Stimulated activated naive CD8-positive, alpha-beta T cell treated with anti-CD3 and anti-CD28 coated beads, Interleukin-15, amount 100 ng/mL, for 72 hours (primary cell): ENCODE results near the gene SAMD10.
"Not testable (repeated sequence)": the region's sequence is repeated elsewhere in the genome, so short reads cannot be mapped to it uniquely, and the experiment has no call there.

ENCODE experiments used
- ATAC-seq: fragments of 150-1000 bp; cut with Tn5 transposase; 2 replicates; pipeline ENCODE4 v1.10.0; 2021; ENCODE audit warnings: mild to moderate bottlenecking, moderate library complexity
- DNase-seq, 2 donors: peaks; one replicate each; pipeline ENCODE4 v3.0.0; 2021 to 2022
- H3K27ac Mint-ChIP-seq, 2 donors: one replicate each; pipeline ENCODE4 v1.8.0; 2022; ENCODE audit warnings: mild to moderate bottlenecking in 2 of 2, mixed read lengths in 2 of 2, moderate library complexity in 2 of 2
- H3K27me3 Mint-ChIP-seq: one replicate; pipeline ENCODE4 v1.8.0; 2022; ENCODE audit warnings: mixed read lengths
- H3K4me1 Mint-ChIP-seq: one replicate; pipeline ENCODE4 v1.8.0; 2022; ENCODE audit warnings: mild to moderate bottlenecking, mixed read lengths
- H3K4me3 Mint-ChIP-seq, 2 donors: one replicate each; pipeline ENCODE4 v1.8.0; 2022; ENCODE audit warnings: mild to moderate bottlenecking in 2 of 2, mixed read lengths in 2 of 2, moderate library complexity in 1 of 2
- H3K9me3 Mint-ChIP-seq, 2 donors: one replicate each; pipeline ENCODE4 v1.8.0; 2022; ENCODE audit warnings: mixed read lengths in 2 of 2

The SAMD10 gene

GRCh38 chr20:63979557-63980316 is at the start of gene SAMD10:
SAMD10 (minus strand) TSS chr20:63979642; CDS start chr20:63979467, 175 bp downstream.
- ATAC-seq (peak; percentile 75), DNase-seq (peak; percentile 92 to 96)
- Mint-ChIP-seq H3K4me3 (peak within 1 kb of the TSS; percentile 92 to 97), H3K27ac (peak within 1 kb of the TSS; percentile 96), H3K9me3 (no peaks in the 10 kb centered on the region), H3K27me3 (no peaks in the 10 kb centered on the region), H3K4me1 (peaks cover 73% of the 10 kb centered on the region)

GRCh38 chr20:64027981-64028685 is 48.7 kb upstream of the SAMD10 start:
- H3K4me1 Mint-ChIP-seq, result peaks cover 27% of the 10 kb centered on the region
- DNase-seq, result no peak
- no peak for ATAC-seq
- H3K27me3 Mint-ChIP-seq, result no peaks in the 10 kb centered on the region
- peak overlapping the region in 1 of 2 donors; percentile 75 for H3K27ac Mint-ChIP-seq
- H3K9me3 Mint-ChIP-seq, result no peaks in the 10 kb centered on the region
- no peak overlapping the region for H3K4me3 Mint-ChIP-seq

GRCh38 chr20:64025826-64026412 is 46.5 kb upstream of the SAMD10 start:
- Mint-ChIP-seq H3K4me1 (peaks cover 18% of the 10 kb centered on the region), H3K27me3 (no peaks in the 10 kb centered on the region), H3K27ac (no peak overlapping the region), H3K4me3 (no peak overlapping the region), H3K9me3 (no peaks in the 10 kb centered on the region)
- ATAC-seq, result no peak
- DNase-seq, result no peak

- H3K27me3 Mint-ChIP-seq, result no peaks in the 10 kb centered on the region
- peak overlapping the region in 1 of 2 donors; percentile 46 for H3K27ac Mint-ChIP-seq
- H3K9me3 Mint-ChIP-seq, result no peaks in the 10 kb centered on the region
Measured at GRCh38 chr20:64025101-64025825, 45.8 kb upstream of the SAMD10 start.

GRCh38 chr20:64024141-64024990 is 44.9 kb upstream of the SAMD10 start:
- Mint-ChIP-seq H3K4me1 (peaks cover 14% of the 10 kb centered on the region), H3K4me3 (no peak overlapping the region), H3K9me3 (no peaks in the 10 kb centered on the region), H3K27me3 (no peaks in the 10 kb centered on the region), H3K27ac (peak overlapping the region in 1 of 2 donors; percentile 59)
- DNase-seq (no peak), ATAC-seq (no peak)

More at GRCh38 chr20:64025101-64025825, 45.8 kb upstream of the SAMD10 start:
- H3K4me1 Mint-ChIP-seq, result peaks cover 15% of the 10 kb centered on the region
- no peak overlapping the region for H3K4me3 Mint-ChIP-seq
- DNase-seq, result no peak
- no peak for ATAC-seq

- DNase-seq (no peak), ATAC-seq (no peak)
- Mint-ChIP-seq H3K4me3 (no peak overlapping the region), H3K27me3 (no peaks in the 10 kb centered on the region), H3K4me1 (peaks cover 14% of the 10 kb centered on the region), H3K9me3 (no peaks in the 10 kb centered on the region), H3K27ac (no peak overlapping the region)
Measured at GRCh38 chr20:64023361-64024140, 44.1 kb upstream of the SAMD10 start.

GRCh38 chr20:64022671-64023360 is 43.4 kb upstream of the SAMD10 start:
- Mint-ChIP-seq H3K27me3 (no peaks in the 10 kb centered on the region), H3K4me3 (no peak overlapping the region), H3K27ac (no peak overlapping the region), H3K4me1 (peaks cover 11% of the 10 kb centered on the region), H3K9me3 (no peaks in the 10 kb centered on the region)
- DNase-seq (no peak), ATAC-seq (no peak)

GRCh38 chr20:64021124-64021975 is 41.9 kb upstream of the SAMD10 start:
- Mint-ChIP-seq H3K27ac (no peak overlapping the region), H3K9me3 (no peaks in the 10 kb centered on the region), H3K27me3 (no peaks in the 10 kb centered on the region), H3K4me3 (no peak overlapping the region), H3K4me1 (peaks cover 9% of the 10 kb centered on the region)
- no peak for ATAC-seq
- no peak for DNase-seq

- DNase-seq (no peak), ATAC-seq (no peak)
- Mint-ChIP-seq H3K27me3 (no peaks in the 10 kb centered on the region), H3K4me3 (no peak overlapping the region), H3K27ac (peak overlapping the region in 1 of 2 donors; percentile 6), H3K4me1 (peaks cover 27% of the 10 kb centered on the region), H3K9me3 (no peaks in the 10 kb centered on the region)
Measured at GRCh38 chr20:64015635-64016034, 36.2 kb upstream of the SAMD10 start.

- ATAC-seq, result peak; percentile 15
- Mint-ChIP-seq H3K9me3 (peaks cover 5 to 20% of the 10 kb centered on the region in 2 donors), H3K4me3 (peak overlapping the region; percentile 63 to 75), H3K27ac (peak overlapping the region; percentile 85 to 88), H3K4me1 (peaks cover 42% of the 10 kb centered on the region)
- not testable (repeated sequence) for H3K27me3 Mint-ChIP-seq, DNase-seq
Measured at GRCh38 chr20:64012385-64013154, 33.1 kb upstream of the SAMD10 start.

GRCh38 chr20:64011366-64011779 is 31.9 kb upstream of the SAMD10 start:
- ATAC-seq, result peak; percentile 55
- Mint-ChIP-seq H3K27me3 (no peaks in the 10 kb centered on the region), H3K27ac (peak overlapping the region; percentile 34 to 37), H3K4me3 (peak overlapping the region; percentile 44 to 68), H3K4me1 (peaks cover 42% of the 10 kb centered on the region), H3K9me3 (peaks cover 5 to 20% of the 10 kb centered on the region in 2 donors)
- peak; percentile 12 to 34 for DNase-seq

- Mint-ChIP-seq H3K4me3 (peak overlapping the region; percentile 24 to 68), H3K4me1 (peaks cover 42% of the 10 kb centered on the region), H3K27ac (peak overlapping the region in 1 of 2 donors; percentile 37), H3K9me3 (peaks cover 5 to 20% of the 10 kb centered on the region in 2 donors), H3K27me3 (no peaks in the 10 kb centered on the region)
- DNase-seq, result peak in 1 of 2 donors; percentile 33
- peak; percentile 71 for ATAC-seq
Measured at GRCh38 chr20:64010711-64011237, 31.3 kb upstream of the SAMD10 start.
